ENCODE measurements around the gene NRARP. TPM values are rescaled to one million over a fixed set of nuclear protein-coding genes. Genes with fewer than 3 reads are reported as not detected.
A peak's percentile ranks its signal among the peaks of the same experiment; 100 is the strongest.

NRARP gene
- total and polyA plus RNA-seq, 10 of the 15 experiments (the other 5 are each of a cell fraction or from before 2014, with no cell fraction given), result 0.06 to 9.2 (median 2.2) TPM; not detected in 2

GRCh38 chr9:137294091-137294680 is 7.9 kb downstream of the NRARP start:
- POLR2A ChIA-PET, result no interaction called here
- Histone ChIP-seq H3K27me3 (replicated peaks in 1 of 2; ENCODE audit: control insufficient read depth in 2 of 2, insufficient read depth in 2 of 2, low read length in 1 of 2) (no peaks in the 10 kb centered on the region; a peak in 1 of 4 replicates), H3K36me3 (ENCODE audit: control insufficient read depth in 2 of 2, insufficient read depth in 2 of 2, low read length in 1 of 2) (no peaks in the 10 kb centered on the region), H3K4me1 (ENCODE audit: control insufficient read depth, insufficient read depth, low read length) (peaks cover 7% of the 10 kb centered on the region), H3K4me2 (ENCODE audit: control insufficient read depth, insufficient read depth) (no peak overlapping the region), H3K4me3 (no peak overlapping the region), H4K20me1 (ENCODE audit: control insufficient read depth, insufficient read depth) (no peaks in the 10 kb centered on the region), H3K9me3 (replicated peaks; ENCODE audit: control insufficient read depth, insufficient read depth, low read length) (peaks cover 2% of the 10 kb centered on the region; the same call in 2 of the 3 replicates), H2AFZ (ENCODE audit: control insufficient read depth, low read depth, low read length) (no peak overlapping the region), H3K9ac (ENCODE audit: control insufficient read depth, insufficient read depth, low read length) (no peak overlapping the region), H3K27ac (ENCODE audit: control insufficient read depth, insufficient read depth) (no peak overlapping the region), H3K79me2 (ENCODE audit: control insufficient read depth, insufficient read depth, low read length) (no peaks in the 10 kb centered on the region)
- RAD21 ChIA-PET (ENCODE audit: unreplicated experiment), result no interaction called here
- FAIRE-seq (no peak), ATAC-seq (peak; percentile 77), DNase-seq (ENCODE audit: low read depth, low spot score) (no peak)
- SMC1A ChIA-PET (ENCODE audit: uncharacterized antibody, unreplicated experiment), result interaction anchor here (0.6 kb wide), 1 partner anchor 148 kb away, joined by 3 read pairs; no protein-coding TSS in a partner anchor
- 10% methylated on average over 11 of the region's 11 CpGs for WGBS (ENCODE audit: insufficient coverage, insufficient replicate concordance, low lambda C conversion rate, missing lambda C conversion rate)
- intact Hi-C loops (cut with micrococcal nuclease; ENCODE audit: unreplicated experiment), result loop anchor here (2.0 to 10.0 kb wide), 2 partner anchors 151 to 231 kb away; no protein-coding TSS in a partner anchor
- BruUV-seq (replicated peaks), result no TSS peak
- TF ChIP-seq MTA2 (IDR thresholded peaks at IDR 0.05; ENCODE audit: low read depth), result no peak
- no peak for TF ChIP-seq RCOR1 (conservative IDR thresholded peaks at IDR 0.05; ENCODE audit: low read depth, low read length)
- peak; percentile 45 for TF ChIP-seq CEBPZ (IDR thresholded peaks at IDR 0.05; ENCODE audit: low read depth, low read length)
- peak; percentile 71 for TF ChIP-seq SIX5 (IDR thresholded peaks at IDR 0.05; ENCODE audit: low read depth, low read length, severe bottlenecking)
- no peak for TF ChIP-seq CHD2 (IDR thresholded peaks at IDR 0.05; ENCODE audit: borderline replicate concordance, low read depth, low read length)
- TF ChIP-seq NFYB (IDR thresholded peaks at IDR 0.05; ENCODE audit: insufficient read depth, low read depth, low read length), result peak; percentile 56; the same call in 1 of the 2 replicates
- peak; percentile 25; the same call in 1 of the 2 replicates for TF ChIP-seq CREM (IDR thresholded peaks at IDR 0.05; ENCODE audit: low read depth)
- peak; percentile 75 for TF ChIP-seq HCFC1 (IDR thresholded peaks at IDR 0.05; ENCODE audit: low read length)
- TF ChIP-seq RAD51 (IDR thresholded peaks at IDR 0.05), result no peak
- TF ChIP-seq ATF3 (IDR thresholded peaks at IDR 0.05; ENCODE audit: borderline replicate concordance, extremely low read depth, low read depth, low read length), result no peak
- TF ChIP-seq ZNF207 (IDR thresholded peaks at IDR 0.05; ENCODE audit: borderline replicate concordance), result no peak
- peak; percentile 69 for TF ChIP-seq SMARCA5 (IDR thresholded peaks at IDR 0.05)
- TF ChIP-seq PML (IDR thresholded peaks at IDR 0.05; ENCODE audit: low read length), result no peak
- no peak for TF ChIP-seq RB1 (IDR thresholded peaks at IDR 0.05; ENCODE audit: borderline replicate concordance)
- TF ChIP-seq USF1 (IDR thresholded peaks at IDR 0.05; ENCODE audit: borderline replicate concordance, extremely low read length, insufficient read depth, low read depth, low read length), result peak; percentile 57
- CTCF ChIA-PET, result interaction anchor here (0.7 kb wide), 2 partner anchors 114 to 151 kb away, joined by 3 to 5 read pairs; no protein-coding TSS in a partner anchor
- in situ Hi-C loops (cut with MboI), result loop anchor here (5.0 kb wide), 3 partner anchors 113 to 233 kb away; no protein-coding TSS in a partner anchor

All from GM12878 (cell line).